ENCODE results near the gene SPDYE6.
"Not testable (repeated sequence)": the region's sequence is repeated elsewhere in the genome, so short reads cannot be mapped to it uniquely, and the experiment has no call there.

SPDYE6 gene

GRCh38 chr7:102363549-102364393 lies 7.5 kb upstream of the SPDYE6 start:
- DNase-seq: peak; percentile 97

GRCh38 chr7:102346983-102347382 lies 9.3 kb downstream of the SPDYE6 start:
- not testable (repeated sequence) for DNase-seq

DNA sequence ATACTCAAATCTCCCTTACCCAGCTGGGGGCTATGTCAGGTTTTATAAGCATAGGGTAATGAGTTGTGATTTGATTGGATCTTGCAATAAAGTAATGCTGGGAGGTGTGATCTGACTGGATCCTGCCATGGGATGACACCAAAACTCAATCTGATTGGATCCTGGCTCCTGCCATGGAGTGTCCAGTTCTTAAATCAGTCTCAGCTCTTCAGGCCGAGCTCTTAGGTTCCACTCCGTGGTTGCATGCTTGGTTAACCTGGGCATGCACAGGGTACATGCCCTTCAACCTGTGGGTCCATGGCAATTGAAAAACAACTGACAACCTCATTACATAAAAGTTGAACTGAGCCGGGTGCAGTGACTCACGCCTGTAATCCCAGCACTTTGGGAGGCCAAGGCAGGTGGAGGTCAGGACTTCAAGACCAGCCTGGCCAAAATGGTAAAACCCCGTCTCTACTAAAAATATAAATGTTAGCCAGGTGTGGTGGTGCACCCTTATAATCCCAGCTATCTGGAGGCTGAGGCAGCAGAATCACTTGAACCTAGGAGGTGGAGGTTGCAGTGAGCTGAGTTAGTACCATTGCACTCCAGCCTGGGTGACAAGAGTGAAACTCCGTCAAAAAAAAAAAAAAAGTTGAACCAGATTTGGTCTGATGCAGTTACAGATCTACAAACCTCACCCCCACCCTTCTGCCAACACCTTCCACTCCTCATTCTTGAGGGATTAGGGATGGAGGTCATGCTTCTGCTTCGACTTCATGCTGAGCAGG lies 15.5 kb downstream of the SPDYE6 start:
- not testable (repeated sequence) for DNase-seq

DNA sequence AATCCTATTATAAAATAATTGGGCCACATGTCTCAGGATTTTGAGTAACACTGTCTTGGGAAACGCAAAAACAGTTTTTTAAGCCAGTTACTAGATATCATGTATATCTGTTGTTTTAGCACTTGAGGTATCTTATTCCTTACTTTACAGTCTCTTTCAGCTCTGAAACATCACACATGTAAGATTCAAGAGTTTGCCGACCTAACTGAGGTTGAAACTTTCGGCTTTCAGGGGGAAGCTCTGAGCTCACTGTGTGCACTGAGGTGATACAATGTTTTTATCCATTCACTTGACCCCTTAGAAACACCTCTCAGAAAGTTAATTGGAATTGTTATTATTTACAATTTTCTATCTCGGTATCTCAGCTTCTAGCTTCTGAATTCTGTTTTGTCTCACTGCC lies 18.8 kb downstream of the SPDYE6 start:
- not testable (repeated sequence) for DNase-seq

DNA sequence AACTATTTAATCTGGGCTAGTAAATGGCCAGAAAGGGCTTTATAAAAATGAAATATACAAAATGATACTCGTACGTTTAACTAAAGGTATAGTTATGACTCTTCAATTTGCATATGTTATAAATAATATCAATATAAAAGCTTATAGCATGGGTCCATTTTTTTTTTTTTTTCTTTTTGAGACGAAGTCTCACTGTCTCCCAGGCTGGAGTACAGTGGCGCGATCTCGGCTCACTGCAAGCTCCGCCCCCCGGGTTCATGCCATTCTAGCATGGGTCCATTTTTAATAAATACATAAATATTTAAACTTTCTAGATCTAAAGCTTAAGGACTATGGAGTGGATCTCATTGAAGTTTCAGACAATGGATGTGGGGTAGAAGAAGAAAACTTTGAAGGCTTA lies 19.2 kb downstream of the SPDYE6 start:
- DNase-seq: not testable (repeated sequence)

DNA sequence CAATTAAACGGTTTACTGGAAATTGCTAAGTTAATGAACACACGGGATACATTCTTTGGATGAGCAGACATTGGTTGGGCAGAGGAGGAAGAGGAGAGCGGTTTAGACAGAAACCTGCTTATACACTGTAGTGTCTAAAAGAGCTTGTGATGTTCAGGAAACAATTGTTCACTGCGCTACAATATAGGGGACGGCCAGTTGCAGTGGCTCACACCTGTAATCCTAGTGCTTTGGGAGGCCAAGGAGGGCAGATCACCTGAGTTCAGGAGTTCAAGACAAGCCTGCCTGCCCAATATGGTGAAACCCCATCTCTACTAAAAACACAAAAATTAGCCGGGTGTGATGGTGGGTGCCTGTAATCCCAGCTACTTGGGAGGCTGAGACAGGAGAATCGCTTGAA lies 20.7 kb downstream of the SPDYE6 start:
- DNase-seq: not testable (repeated sequence)

DNA sequence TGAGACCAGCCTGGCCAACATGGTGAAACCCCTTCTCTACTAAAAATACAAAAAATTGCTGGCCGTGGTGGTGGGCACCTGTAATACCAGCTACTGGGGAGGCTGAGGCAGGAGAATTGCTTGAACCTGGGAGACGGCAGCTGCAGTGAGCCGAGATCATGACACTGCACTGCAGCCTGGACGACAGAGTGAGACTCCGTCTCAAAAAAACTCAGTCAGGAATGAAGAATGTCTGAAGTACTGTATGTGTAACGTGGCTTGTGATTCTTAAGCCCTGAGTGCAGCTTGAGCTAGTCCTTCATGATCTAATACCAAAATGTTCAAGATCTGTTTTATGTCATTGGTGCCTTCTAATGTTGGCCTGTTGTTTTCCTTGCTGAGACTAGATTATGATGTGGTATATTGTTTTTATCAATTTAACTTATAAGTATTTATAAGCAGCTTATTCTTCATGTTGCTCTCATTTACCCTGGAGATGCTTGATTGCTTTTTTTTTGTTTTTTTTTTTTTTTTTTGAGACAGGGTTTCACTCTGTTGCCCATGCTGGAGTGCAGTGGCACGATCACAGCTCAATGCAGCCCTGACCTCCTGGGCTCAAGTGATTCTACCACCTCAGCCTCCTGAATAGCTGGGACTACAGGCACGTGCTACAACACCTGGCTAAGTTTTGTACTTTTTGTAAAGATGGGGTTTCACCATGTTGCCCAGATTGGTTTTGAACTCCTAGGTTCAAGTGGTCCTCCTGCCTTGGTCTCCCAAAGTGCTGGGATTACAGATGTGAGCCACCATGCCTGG lies 25.4 kb downstream of the SPDYE6 start:
- DNase-seq: not testable (repeated sequence)

DNA sequence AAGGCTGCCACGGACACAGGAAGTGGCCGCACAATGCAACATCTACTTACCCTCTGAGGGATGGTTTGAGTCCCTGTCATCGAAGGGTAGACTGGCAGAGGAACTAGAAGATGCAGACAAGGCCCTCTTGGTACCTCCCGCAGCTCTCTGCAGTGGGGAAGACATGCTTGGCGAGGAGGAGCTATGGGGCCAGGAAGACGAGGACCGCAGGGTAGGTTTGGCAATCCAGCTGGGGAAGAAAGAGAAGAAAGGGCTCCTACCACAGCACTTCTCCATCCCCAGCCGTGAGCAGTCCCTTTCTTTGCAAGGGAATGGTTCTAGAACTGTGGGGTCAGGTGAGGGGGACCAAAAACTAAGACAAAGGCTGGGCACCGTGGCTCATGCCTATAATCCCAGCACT lies 26.9 kb downstream of the SPDYE6 start:
- DNase-seq: not testable (repeated sequence)

GRCh38 chr7:102328863-102329262 lies 27.4 kb downstream of the SPDYE6 start:
- not testable (repeated sequence) for DNase-seq

DNA sequence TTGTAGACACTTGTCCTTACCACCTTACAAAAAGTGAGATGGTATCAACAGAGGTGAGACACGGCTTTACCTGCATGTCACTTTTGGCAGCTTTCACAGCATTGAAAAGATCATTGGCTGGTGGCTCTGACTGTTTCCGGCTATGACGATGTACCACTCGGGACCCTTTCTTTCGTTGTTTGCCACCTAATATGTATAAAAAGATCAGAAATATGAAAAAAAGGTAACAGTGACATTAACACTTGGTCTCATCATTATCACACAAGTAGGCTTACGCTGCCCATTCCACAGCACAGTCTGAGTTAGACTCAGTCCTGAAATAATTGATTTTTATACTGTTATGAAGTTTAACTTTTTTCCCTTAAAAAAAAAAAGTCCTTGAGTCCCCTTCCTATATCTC lies 29.1 kb downstream of the SPDYE6 start:
- DNase-seq: not testable (repeated sequence)

- no peak for DNase-seq
These were observed 29.9 kb downstream of the SPDYE6 start for GRCh38 chr7:102326157-102326889.

DNA sequence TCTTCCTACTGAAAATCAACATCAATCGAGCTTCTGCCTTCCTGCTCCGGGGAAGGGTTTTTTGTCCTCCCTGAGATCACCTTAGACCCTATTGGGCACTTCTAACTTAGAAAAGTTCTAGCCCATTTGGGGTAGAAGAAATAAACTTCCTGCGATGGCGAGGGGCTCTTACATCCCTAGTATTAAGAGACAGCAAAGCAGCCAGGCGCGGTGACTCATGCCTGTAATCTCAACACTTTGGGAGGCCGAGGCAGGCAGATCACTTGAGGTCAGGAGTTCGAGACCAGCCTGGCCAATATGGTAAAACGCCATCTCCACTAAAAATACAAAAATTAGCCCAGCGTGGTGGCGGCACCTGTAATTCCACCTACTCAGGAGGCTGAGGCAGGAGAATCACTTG lies 31.1 kb downstream of the SPDYE6 start:
- DNase-seq: not testable (repeated sequence)

DNA sequence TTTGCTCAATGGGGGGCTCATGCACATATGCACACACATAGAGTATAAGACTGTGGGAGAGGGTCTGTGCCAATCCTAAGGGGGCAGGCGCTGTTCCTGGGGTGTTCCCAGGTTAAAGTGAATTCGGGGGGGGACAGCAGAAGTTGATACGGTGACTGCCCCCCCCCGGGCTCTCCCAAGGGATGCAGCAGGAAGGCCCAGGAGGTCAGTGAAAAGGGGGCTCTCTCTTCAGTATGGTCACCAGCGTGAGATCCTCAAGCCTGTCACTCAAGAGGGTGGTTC lies 32.4 kb downstream of the SPDYE6 start:
- no peak for DNase-seq

DNA sequence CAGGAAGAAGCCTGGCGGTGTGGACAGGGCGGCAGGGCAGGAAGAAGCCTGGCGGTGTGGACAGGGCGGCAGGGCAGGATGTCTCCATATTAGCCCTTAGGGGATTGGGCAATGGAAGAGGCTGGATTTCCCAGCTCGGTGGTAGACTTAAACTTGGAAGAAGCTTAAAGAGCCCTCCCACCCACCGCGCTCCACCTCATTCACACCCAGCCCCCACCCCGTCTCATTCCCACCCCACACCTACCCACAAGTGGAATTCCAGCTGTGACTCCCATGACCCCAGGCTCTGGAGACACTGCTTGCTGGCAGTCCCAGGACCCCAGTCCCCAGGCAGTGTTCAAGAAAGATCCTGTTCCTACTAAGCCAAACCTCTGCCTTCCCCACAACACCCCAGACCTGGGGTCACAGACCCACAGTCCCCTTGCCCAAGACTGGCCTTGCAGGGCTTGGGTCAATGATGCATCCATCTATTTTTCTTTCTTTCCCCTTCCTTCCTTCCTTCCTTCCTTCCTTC lies 34.0 kb downstream of the SPDYE6 start:
- no peak for DNase-seq

DNA sequence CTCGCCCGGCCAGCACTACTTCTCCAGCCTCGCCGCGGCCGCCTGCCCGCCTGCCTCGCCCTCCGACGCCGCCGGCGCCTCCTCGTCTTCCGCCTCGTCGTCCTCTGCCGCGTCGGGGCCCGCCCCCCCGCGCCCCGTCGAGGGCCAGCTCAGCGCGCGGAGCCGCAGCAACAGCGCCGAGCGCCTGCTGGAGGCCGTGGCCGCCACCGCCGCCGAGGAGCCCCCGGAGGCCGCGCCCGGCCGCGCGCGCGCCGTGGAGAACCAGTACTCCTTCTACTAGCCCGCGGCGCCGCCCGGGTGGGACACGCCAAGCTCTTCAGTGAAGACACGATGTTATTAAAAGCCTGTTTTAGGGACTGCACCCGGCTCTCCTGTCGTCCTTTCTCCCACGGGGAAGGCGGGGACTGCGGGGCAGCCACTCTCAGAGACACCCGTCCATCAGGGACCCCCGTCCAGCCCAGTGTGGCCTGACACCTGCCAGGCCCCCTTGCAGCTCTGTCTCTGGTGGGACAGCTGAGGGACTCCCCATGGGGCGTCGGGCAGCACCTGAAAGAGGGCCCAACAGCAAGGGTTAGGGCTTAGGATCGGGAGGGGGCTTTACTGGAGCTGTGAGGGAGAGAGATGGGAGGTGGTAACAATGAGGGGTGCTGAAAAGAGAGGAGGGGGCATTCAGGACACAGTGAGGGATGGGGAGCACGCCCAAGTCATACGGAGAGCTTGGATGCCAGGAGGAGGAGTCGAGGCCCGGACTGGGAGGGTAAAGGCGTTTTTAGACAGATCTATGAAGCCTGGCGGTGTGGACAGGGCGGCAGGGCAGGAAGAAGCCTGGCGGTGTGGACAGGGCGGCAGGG lies 34.7 kb downstream of the SPDYE6 start:
- DNase-seq: no peak

- no peak for DNase-seq
These were observed 35.5 kb downstream of the SPDYE6 start for GRCh38 chr7:102320601-102321350.

GRCh38 chr7:102320181-102320580 lies 36.1 kb downstream of the SPDYE6 start:
- DNase-seq: no peak

GRCh38 chr7:102319671-102320070 lies 36.6 kb downstream of the SPDYE6 start:
- DNase-seq: no peak

DNA sequence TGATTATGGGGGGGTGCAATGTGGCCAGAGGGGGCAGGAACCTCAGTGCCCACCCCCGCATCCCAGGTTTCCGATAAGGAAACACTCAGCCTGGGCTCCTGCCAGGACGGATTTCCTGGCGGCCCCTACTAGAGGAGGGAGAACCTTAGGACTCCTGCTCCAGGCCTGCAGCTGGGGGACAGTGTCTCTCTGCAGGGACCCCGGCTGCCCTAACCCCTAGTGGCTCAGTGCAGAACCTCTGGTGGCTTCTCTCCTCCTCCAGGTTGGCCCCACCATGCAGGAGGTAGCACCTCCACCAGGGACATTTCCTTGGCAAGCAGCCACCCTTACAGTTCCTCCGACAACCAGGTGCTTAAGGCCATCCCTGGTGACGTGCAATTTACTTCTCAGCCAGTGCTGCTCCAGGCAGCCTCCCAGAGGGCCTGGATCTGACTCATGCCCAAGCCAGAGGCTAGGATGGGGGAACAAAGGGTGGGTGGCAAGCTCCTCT lies 37.7 kb downstream of the SPDYE6 start:
- no peak for DNase-seq

- no peak for DNase-seq
These were observed 38.8 kb downstream of the SPDYE6 start for GRCh38 chr7:102317231-102318059.

Measured in CD4-positive, alpha-beta T cell treated with Interferon gamma for 1 hour (primary cell).